Activated naive CD4-positive, alpha-beta T cell treated with anti-CD3 and anti-CD28 coated beads, Interleukin-2, amount 50 U/mL, for 24 hours (primary cell): ENCODE data around the gene PCBP1.
"Not testable (repeated sequence)": the region's sequence is repeated elsewhere in the genome, so short reads cannot be mapped to it uniquely, and the experiment has no call there.

ENCODE experiments used
- H3K27ac Mint-ChIP-seq: one replicate; pipeline ENCODE4 v1.8.0; 2021; ENCODE audit warnings: mild to moderate bottlenecking, mixed read lengths
- H3K27me3 Mint-ChIP-seq: one replicate; pipeline ENCODE4 v1.8.0; 2021; ENCODE audit warnings: mixed read lengths
- H3K36me3 Mint-ChIP-seq: one replicate; pipeline ENCODE4 v1.8.0; 2021; ENCODE audit warnings: mixed read lengths
- H3K4me1 Mint-ChIP-seq: one replicate; pipeline ENCODE4 v1.8.0; 2021; ENCODE audit warnings: mixed read lengths
- H3K4me3 Mint-ChIP-seq: one replicate; pipeline ENCODE4 v1.8.0; 2021; ENCODE audit warnings: mild to moderate bottlenecking, mixed read lengths
- H3K9me3 Mint-ChIP-seq: one replicate; pipeline ENCODE4 v1.8.0; 2021; ENCODE audit warnings: mixed read lengths

PCBP1 gene

GRCh38 chr2:70089220-70089982 lies 2.1 kb downstream of the PCBP1 start:
- Mint-ChIP-seq H3K36me3 (peaks cover 21% of the 10 kb centered on the region), H3K27me3 (no peaks in the 10 kb centered on the region), H3K4me1 (peaks cover 47% of the 10 kb centered on the region), H3K27ac (peak overlapping the region; percentile 98), H3K9me3 (no peaks in the 10 kb centered on the region), H3K4me3 (peak overlapping the region; percentile 99)

DNA sequence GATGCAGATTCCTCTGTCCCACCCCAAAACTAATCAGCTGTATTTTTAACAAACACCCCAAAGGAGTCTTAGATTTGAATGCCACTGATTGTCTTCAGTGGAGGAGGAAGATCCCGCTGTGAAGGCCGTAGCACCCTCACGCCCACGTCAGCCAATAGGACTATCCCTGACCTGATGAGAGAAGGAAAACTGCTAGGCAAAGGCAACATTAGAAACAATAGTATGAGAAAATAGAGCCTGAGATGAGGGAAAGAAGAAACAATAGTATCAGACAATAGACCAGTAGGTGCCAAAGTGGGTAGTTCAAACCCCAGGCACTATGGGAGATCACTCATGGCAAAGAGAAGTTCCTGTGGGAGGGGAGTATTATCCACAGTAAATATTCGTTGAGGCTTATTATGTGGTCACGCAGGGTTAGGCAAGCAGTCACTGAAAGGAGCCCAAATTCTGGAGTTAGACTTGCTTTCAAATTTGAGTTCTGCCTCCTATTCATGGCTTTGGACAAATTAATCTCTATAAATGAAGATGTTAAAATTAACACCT lies 2.8 kb downstream of the PCBP1 start:
- H3K9me3 Mint-ChIP-seq = no peaks in the 10 kb centered on the region
- peaks cover 50% of the 10 kb centered on the region for H3K4me1 Mint-ChIP-seq
- no peaks in the 10 kb centered on the region for H3K27me3 Mint-ChIP-seq
- H3K27ac Mint-ChIP-seq = peak overlapping the region; percentile 98
- peaks cover 21% of the 10 kb centered on the region for H3K36me3 Mint-ChIP-seq
- peak overlapping the region; percentile 99 for H3K4me3 Mint-ChIP-seq

- no peaks in the 10 kb centered on the region for H3K9me3 Mint-ChIP-seq
- peaks cover 21% of the 10 kb centered on the region for H3K36me3 Mint-ChIP-seq
- H3K4me1 Mint-ChIP-seq = peaks cover 50% of the 10 kb centered on the region
- H3K27ac Mint-ChIP-seq = peak overlapping the region; percentile 98
- H3K27me3 Mint-ChIP-seq = no peaks in the 10 kb centered on the region
- H3K4me3 Mint-ChIP-seq = peak overlapping the region; percentile 99
Observed at GRCh38 chr2:70090706-70091334, 3.5 kb downstream of the PCBP1 start.

- H3K9me3 Mint-ChIP-seq = no peaks in the 10 kb centered on the region
- peak overlapping the region; percentile 90 for H3K27ac Mint-ChIP-seq
- peak overlapping the region; percentile 54 for H3K4me3 Mint-ChIP-seq
- peaks cover 21% of the 10 kb centered on the region for H3K36me3 Mint-ChIP-seq
- peaks cover 50% of the 10 kb centered on the region for H3K4me1 Mint-ChIP-seq
- no peaks in the 10 kb centered on the region for H3K27me3 Mint-ChIP-seq
Observed at GRCh38 chr2:70091364-70091763, 4.1 kb downstream of the PCBP1 start.

DNA sequence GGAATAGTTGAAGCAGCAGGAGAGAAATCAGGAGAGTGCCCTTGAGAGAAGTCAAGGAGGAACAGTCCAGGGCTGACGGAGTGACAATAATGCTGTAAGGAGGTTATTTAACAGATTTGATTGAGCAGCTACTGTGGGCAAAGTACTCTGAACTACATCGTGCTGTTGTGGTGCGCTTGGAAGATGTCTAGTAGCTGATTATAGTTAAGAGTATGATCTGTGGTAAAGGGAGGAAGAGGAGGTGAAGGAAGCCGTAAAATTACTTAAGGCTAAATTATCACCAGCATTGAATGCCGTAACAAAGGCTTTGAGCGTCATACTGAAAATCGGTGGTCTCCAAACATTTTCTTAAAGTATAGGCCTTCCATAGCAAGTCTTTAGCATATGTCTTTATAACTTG lies 4.5 kb downstream of the PCBP1 start:
- Mint-ChIP-seq H3K36me3 (peaks cover 21% of the 10 kb centered on the region), H3K27me3 (no peaks in the 10 kb centered on the region), H3K27ac (peak overlapping the region; percentile 90), H3K4me3 (peak overlapping the region; percentile 54), H3K9me3 (no peaks in the 10 kb centered on the region), H3K4me1 (peaks cover 50% of the 10 kb centered on the region)

DNA sequence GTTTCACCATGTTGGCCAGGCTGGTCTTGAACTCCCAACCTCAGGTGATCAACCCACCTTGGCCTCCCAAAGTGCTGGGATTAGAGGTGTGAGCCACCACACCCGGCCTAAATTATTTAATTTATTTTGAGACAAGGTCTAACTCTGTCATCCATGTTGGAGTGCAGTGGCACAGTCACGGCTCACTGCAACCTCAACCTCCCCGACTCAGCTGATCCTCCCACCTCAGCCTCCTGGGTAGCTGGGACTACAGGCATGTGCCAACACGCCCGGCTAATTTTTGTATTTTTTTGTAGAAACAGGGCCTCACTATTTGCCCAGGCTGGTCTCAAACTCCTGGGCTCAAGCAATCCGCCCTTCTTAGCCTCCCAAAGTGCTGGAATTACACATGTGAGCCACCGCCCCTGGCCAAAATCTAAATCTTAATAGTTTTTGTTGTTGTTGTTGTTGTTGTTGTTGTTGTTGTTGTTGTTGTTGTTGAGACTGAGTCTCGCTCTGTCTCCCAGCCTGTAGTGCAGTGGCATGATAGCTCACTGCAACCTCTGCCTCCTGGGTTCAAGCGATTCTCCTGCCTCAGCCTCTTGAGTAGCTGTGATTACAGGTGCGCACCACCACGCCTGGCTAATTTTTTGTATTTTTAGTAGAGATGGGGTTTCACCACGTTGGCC lies 5.4 kb downstream of the PCBP1 start:
- H3K9me3 Mint-ChIP-seq, H3K27me3 Mint-ChIP-seq, H3K4me3 Mint-ChIP-seq: not testable (repeated sequence)
- Mint-ChIP-seq H3K27ac (peak overlapping the region; percentile 71), H3K4me1 (peaks cover 50% of the 10 kb centered on the region), H3K36me3 (peaks cover 19% of the 10 kb centered on the region)

DNA sequence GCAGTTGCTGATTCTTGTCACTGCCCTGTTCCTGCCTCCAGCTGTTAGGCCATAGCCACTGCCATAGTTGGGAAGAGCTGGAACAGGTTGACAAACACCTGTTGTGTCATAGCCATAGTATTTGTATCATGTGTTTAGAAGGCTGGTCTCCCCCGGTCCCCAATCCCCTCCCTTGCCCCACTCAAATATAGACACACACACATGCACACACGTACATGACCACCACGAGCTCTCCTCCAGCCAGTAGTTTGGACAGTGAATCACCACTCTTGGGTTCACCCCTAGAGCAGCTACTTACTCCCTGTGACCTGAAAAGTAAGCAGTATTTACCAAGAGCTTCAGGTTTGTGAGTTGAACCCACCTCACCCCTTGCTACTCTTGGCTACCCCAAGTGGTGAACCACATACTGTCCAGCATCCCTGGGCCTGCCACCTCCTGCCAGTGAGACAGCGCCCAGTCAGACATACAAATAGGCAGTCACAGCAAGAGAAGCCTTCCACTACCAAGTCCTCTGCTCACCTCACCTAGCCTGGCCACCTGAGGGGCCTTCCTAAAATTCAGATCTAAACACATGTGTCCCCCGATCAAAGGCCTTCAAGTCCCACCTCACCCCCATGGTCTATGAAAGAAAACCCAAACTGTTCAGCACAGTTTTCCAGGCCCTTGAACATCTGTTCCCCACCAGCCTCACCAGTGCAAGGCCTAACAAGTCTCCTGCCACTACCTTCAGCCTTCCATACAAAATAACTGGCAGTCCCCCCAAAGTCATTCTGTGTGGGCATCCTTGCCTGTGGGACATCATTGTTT lies 7.1 kb downstream of the PCBP1 start:
- Mint-ChIP-seq H3K4me3 (peak overlapping the region; percentile 91), H3K36me3 (peaks cover 6% of the 10 kb centered on the region), H3K9me3 (no peaks in the 10 kb centered on the region), H3K27me3 (no peaks in the 10 kb centered on the region), H3K27ac (peak overlapping the region; percentile 98), H3K4me1 (peaks cover 60% of the 10 kb centered on the region)

GRCh38 chr2:70094978-70095719 lies 7.9 kb downstream of the PCBP1 start:
- peak overlapping the region; percentile 98 for H3K27ac Mint-ChIP-seq
- peak overlapping the region; percentile 91 for H3K4me3 Mint-ChIP-seq
- no peaks in the 10 kb centered on the region for H3K27me3 Mint-ChIP-seq
- H3K36me3 Mint-ChIP-seq = peaks cover 2% of the 10 kb centered on the region
- H3K4me1 Mint-ChIP-seq = peaks cover 58% of the 10 kb centered on the region
- no peaks in the 10 kb centered on the region for H3K9me3 Mint-ChIP-seq

DNA sequence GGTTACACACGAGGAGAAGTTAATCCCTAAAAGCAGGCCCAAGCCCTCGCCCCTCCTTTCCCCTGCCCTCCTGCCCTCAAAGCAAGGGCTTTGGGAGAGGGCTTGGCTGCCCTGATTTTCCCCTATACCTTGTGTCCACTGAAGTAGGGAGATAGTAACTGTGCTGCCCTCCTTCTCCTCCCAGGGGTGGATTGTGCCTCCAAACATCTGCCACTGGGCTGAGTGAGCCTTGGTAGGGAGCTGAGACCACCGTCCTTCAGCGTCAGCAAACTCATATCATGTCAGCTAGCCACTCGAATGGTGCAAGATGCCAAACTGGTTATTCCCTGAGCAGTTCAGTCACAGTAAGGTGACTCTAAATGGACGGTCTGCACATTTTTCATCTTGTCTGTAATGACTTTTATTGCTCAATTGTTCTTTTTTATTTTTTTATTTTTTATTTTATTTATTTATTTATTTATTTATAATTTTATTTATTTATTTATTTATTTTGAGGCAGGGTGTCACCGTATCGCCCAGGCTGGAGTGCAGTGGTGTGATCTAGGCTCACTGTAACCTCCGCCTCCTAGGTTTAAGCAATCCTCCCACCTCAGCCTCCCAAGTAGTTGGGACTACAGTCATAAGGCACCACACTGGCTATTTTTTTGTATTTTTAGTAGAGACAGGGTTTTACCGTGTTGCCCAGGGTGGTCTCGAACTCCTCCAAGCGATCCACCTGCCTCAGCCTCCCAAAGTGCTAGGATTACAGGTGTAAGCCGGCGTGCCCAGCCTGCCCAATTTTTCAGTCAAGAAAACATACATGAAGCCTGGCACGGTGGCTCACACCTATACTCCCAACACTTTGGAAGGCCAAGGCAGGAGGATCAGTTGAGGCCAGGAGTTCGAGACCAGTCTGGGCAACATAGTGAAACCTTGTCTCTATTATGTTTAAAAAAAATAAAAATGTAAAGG lies 8.7 kb downstream of the PCBP1 start:
- Mint-ChIP-seq H3K27me3 (no peaks in the 10 kb centered on the region), H3K4me1 (peaks cover 53% of the 10 kb centered on the region), H3K9me3 (no peaks in the 10 kb centered on the region), H3K27ac (peak overlapping the region; percentile 98), H3K4me3 (peak overlapping the region; percentile 47), H3K36me3 (no peaks in the 10 kb centered on the region)

DNA sequence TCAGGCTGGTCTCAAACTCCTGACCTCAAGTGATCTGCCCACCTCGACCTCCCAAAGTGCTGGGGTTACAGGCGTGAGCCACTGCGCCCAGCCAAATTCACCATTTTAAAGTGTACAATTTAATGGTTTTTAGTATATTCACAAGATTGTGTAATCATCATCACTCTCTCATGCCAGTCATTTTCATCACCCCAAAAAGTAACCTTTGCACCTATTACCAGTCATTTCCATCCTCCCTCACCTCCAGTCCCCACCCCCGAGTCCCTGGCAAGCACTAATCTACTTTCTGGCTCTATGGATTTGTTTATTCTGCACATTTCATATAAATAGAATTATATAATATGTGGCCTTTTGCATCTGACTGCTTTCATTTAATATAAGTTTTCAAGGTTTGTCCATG lies 10.8 kb downstream of the PCBP1 start:
- H3K4me1 Mint-ChIP-seq = peaks cover 49% of the 10 kb centered on the region
- no peaks in the 10 kb centered on the region for H3K9me3 Mint-ChIP-seq
- H3K27ac Mint-ChIP-seq = no peak overlapping the region

DNA sequence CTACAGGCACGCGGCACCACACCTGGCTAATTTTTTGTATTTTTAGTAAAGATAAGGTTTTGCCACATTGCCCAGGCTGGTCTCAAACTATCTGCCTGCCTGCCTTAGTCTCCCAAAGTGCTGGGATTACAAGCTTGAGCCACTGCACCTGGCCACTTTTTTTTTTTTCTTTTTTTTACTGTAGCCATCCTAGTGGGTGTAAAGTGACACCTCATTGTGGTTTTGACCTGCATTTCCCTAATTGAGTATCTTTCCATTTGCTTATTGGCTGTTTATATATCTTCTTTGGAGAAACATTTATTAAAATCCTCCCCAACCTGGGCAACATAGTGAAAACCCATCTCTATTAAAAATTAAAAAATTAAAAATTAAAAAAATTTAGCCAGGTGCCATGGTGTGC lies 12.0 kb downstream of the PCBP1 start:
- H3K27ac Mint-ChIP-seq = no peak overlapping the region
- H3K4me3 Mint-ChIP-seq = no peak overlapping the region
- peaks cover 51% of the 10 kb centered on the region for H3K4me1 Mint-ChIP-seq
- H3K36me3 Mint-ChIP-seq = no peaks in the 10 kb centered on the region
- no peaks in the 10 kb centered on the region for H3K9me3 Mint-ChIP-seq
- H3K27me3 Mint-ChIP-seq = no peaks in the 10 kb centered on the region

More for the DNA sequence above, 10.8 kb downstream of the PCBP1 start:
- Mint-ChIP-seq H3K27me3 (no peaks in the 10 kb centered on the region), H3K36me3 (no peaks in the 10 kb centered on the region), H3K4me3 (no peak overlapping the region)

DNA sequence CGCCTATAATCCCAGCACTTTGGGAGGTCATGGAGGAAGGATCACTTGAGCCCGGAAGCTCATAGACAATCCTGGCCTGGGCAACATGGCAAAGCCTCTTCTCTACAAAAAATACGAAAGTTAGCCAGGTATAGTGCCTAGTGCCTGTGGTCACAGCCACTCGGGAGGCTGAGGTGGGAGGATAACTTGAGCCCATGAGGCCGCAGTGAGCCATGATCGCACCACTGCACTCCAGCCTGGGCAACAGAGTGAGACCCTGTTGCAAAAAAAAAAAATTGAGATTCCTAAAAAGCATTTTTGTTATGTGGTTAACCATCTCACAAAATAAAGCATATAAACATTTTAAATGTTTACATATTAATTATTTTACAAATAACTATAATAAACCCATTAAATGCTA lies 13.9 kb downstream of the PCBP1 start:
- Mint-ChIP-seq H3K4me1 (peaks cover 46% of the 10 kb centered on the region), H3K27me3 (no peaks in the 10 kb centered on the region), H3K9me3 (no peaks in the 10 kb centered on the region), H3K4me3 (no peak overlapping the region), H3K27ac (peak overlapping the region; percentile 27), H3K36me3 (no peaks in the 10 kb centered on the region)

- H3K9me3 Mint-ChIP-seq, H3K4me3 Mint-ChIP-seq, H3K27me3 Mint-ChIP-seq, H3K27ac Mint-ChIP-seq, H3K36me3 Mint-ChIP-seq: not testable (repeated sequence)
- peaks cover 46% of the 10 kb centered on the region for H3K4me1 Mint-ChIP-seq
Observed at GRCh38 chr2:70101686-70102085, 14.4 kb downstream of the PCBP1 start.
